Tibial artery (tissue), 4 donors: ENCODE results near the gene NLN.
"Not testable (repeated sequence)": the region's sequence is repeated elsewhere in the genome, so short reads cannot be mapped to it uniquely, and the experiment has no call there.

Experiments used
- DNase-seq, 2 donors: peaks; one replicate each; pipeline ENCODE4 v3.0.0-alpha.2; 2019
- H3K27ac ChIP-seq, 2 donors: fragments of 200-600 bp; sonication (generic) in 1 of 2; 1 replicate in 1 of 2; 2 replicates in 1 of 2; pipeline ENCODE4 v1.5.1; 2018 to 2019; ENCODE audit warnings: mild to moderate bottlenecking in 1 of 2
- H3K27me3 ChIP-seq, 2 donors: fragments of 200-600 bp; sonication (generic) in 1 of 2; one replicate each; pipeline versions ENCODE4 v1.5.1 to v1.6.0; 2016 to 2019
- H3K36me3 ChIP-seq, 3 donors: fragments of 200-600 bp; sonication (generic) in 2 of 3; one replicate each; pipeline ENCODE4 v1.5.1; 2016 to 2019; ENCODE audit warnings: mild to moderate bottlenecking in 2 of 3
- H3K4me1 ChIP-seq, 4 donors: fragments of 200-600 bp; sonication (generic) in 2 of 4; 1 replicate in 3 of 4; 2 replicates in 1 of 4; pipeline ENCODE4 v1.5.1; 2016 to 2019
- H3K4me3 ChIP-seq, 2 donors: fragments of 200-600 bp; sonication (generic) in 1 of 2; 1 replicate in 1 of 2; 2 replicates in 1 of 2; pipeline ENCODE4 v1.5.1; 2018 to 2019; ENCODE audit warnings: mild to moderate bottlenecking in 2 of 2
- H3K9me3 ChIP-seq, 3 donors: fragments of 200-600 bp; sonication (generic) in 1 of 3; one replicate each; pipeline ENCODE4 v1.5.1; 2016 to 2019
- CTCF ChIP-seq, 2 experiments: fragments of 200-600 bp in 1 of 2; fragments of 450-650 bp in 1 of 2; IDR thresholded peaks; one replicate each; pipeline ENCODE4 v1.5.1; 2017 to 2019; ENCODE audit warnings: antibody characterized with exemption in 2 of 2, mild to moderate bottlenecking in 1 of 2, moderate library complexity in 1 of 2
- intact Hi-C: fragments of 100-400 bp; cut with DNase I; formaldehyde crosslinking; loops from one replicate; pipeline ENCODE4 v1.15.0; 2023; ENCODE audit warnings: low total_unique reads

NLN gene

DNA sequence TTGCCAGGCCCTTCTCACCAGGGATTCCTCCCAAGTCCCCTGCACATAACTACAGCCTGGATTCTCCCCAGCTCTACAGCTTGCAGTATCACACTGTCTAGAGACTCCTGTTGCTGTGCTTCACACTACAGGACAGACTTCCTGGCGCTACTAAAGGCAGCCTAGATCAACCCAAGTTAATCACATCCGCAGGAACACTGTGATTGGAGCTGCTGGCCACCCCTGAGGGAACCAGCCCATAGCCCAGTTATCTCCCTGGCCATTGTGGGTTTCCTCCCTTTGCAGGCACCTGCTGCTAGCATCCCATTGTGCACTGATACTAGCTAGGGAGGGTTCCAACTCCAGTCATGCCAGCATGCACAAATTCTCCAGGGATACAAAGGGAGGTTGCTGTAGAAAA is 53.5 kb downstream of the NLN start:
- Histone ChIP-seq H3K4me3 (no peak overlapping the region), H3K9me3 (no peaks in the 10 kb centered on the region), H3K27ac (no peak overlapping the region), H3K36me3 (peaks cover under 1 to 6% (median 4%) of the 10 kb centered on the region in 3 donors), H3K4me1 (no peaks in the 10 kb centered on the region), H3K27me3 (no peaks in the 10 kb centered on the region)
- no peak for DNase-seq
- TF ChIP-seq CTCF (IDR thresholded peaks at IDR 0.05): no peak
- intact Hi-C loops: no loop called here

- no peaks in the 10 kb centered on the region for H3K27me3 ChIP-seq
- peaks cover 9 to 18% (median 12%) of the 10 kb centered on the region in 3 donors for H3K36me3 ChIP-seq
- no peak overlapping the region for H3K4me3 ChIP-seq
- TF ChIP-seq CTCF (IDR thresholded peaks at IDR 0.05): no peak
- no peak for DNase-seq
- no peaks in the 10 kb centered on the region for H3K4me1 ChIP-seq
- intact Hi-C loops: no loop called here
- H3K27ac ChIP-seq: no peak overlapping the region
- H3K9me3 ChIP-seq: no peaks in the 10 kb centered on the region
Observed at GRCh38 chr5:65776441-65777141, 54.6 kb downstream of the NLN start.

GRCh38 chr5:65778126-65778525 is 56.1 kb downstream of the NLN start:
- H3K4me3 ChIP-seq: no peak overlapping the region
- no peak overlapping the region for H3K27ac ChIP-seq
- no peak for DNase-seq
- peaks cover 13 to 25% (median 20%) of the 10 kb centered on the region in 3 donors for H3K36me3 ChIP-seq
- intact Hi-C loops: no loop called here
- no peaks in the 10 kb centered on the region for H3K4me1 ChIP-seq
- no peaks in the 10 kb centered on the region for H3K27me3 ChIP-seq
- H3K9me3 ChIP-seq: no peaks in the 10 kb centered on the region
- no peak for TF ChIP-seq CTCF (IDR thresholded peaks at IDR 0.05)

DNA sequence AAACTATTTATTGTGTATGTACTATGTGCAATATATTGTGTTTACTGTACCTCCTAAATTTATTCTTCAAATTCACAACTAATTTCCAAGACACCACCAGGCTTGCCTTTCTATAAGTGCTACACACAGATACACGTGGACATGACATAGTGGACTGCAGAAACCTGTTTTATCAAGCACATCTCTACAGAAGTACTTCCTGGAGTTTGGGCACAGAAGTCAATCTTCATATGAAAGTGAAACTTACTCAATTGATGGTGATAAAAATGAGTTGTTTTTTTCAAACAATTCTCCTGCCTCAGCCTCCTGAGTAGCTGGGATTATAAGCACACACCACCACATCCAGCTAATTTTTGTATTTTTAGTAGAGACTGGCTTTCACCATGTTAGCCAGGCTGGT is 57.6 kb downstream of the NLN start:
- intact Hi-C loops: no loop called here
- Histone ChIP-seq H3K4me3 (no peak overlapping the region), H3K9me3 (no peaks in the 10 kb centered on the region), H3K36me3 (peaks cover 13 to 25% (median 20%) of the 10 kb centered on the region in 3 donors), H3K4me1 (no peaks in the 10 kb centered on the region), H3K27me3 (no peaks in the 10 kb centered on the region), H3K27ac (no peak overlapping the region)
- no peak for TF ChIP-seq CTCF (IDR thresholded peaks at IDR 0.05)
- DNase-seq: no peak

GRCh38 chr5:65788296-65788695 is 66.3 kb downstream of the NLN start:
- intact Hi-C loops: not testable (repeated sequence)
- peaks cover 30 to 47% (median 37%) of the 10 kb centered on the region in 3 donors for H3K36me3 ChIP-seq

GRCh38 chr5:65790371-65791163 is 68.6 kb downstream of the NLN start:
- Histone ChIP-seq H3K27ac (no peak overlapping the region), H3K9me3 (no peaks in the 10 kb centered on the region), H3K4me3 (no peak overlapping the region), H3K36me3 (peaks cover 30 to 49% (median 42%) of the 10 kb centered on the region in 3 donors), H3K27me3 (no peaks in the 10 kb centered on the region), H3K4me1 (no peaks in the 10 kb centered on the region)
- TF ChIP-seq CTCF (IDR thresholded peaks at IDR 0.05): no peak
- intact Hi-C loops: no loop called here
- no peak for DNase-seq

More at GRCh38 chr5:65788296-65788695, 66.3 kb downstream of the NLN start:
- not testable (repeated sequence) for DNase-seq, H3K4me3 ChIP-seq, H3K27ac ChIP-seq, H3K27me3 ChIP-seq, H3K9me3 ChIP-seq, H3K4me1 ChIP-seq
